ENCODE results near the gene MINDY2.
"Not testable (repeated sequence)": the region's sequence is repeated elsewhere in the genome, so short reads cannot be mapped to it uniquely, and the experiment has no call there.

Gene MINDY2

DNA sequence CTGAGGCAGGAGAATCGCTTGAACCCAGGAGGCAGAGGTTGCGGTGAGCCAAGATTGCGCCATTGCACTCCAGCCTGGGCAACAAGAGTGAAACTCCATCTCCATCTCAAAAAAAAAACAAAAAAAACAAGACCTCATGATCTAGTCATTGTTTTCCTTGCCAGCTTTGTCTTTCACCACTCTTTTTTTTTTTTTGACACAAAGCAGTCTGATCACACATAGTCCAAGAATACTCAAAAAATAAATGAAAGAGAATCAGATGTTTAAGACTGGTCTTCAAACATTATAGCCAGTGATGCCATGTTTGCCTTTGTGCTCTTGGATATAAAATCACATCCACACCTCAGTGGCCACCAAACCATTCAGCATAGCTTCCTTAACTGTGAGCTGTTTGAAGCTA, 15.8 kb upstream of the MINDY2 start:
- no peak for DNase-seq (ENCODE audit: low read depth)

DNA sequence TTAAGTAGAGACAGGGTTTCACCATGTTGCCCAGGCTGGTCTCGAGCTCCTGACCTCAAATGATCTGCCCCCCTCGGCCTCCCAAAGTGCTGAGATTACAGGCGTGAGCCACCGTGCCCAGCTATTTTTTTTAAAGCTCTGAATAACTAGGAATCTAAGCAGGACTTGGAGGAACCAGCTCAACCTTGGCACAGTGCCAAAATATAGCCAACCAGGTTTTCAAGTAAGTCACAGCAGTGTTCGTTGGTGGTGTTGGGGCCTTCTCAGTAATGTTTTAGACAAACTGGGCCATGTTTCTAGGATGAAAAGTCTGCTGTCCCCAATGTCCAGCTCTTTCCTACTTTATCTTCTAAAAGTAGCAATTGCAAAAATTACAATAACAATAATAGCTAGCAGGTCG, 15.1 kb upstream of the MINDY2 start:
- no peak for DNase-seq (ENCODE audit: low read depth)

DNA sequence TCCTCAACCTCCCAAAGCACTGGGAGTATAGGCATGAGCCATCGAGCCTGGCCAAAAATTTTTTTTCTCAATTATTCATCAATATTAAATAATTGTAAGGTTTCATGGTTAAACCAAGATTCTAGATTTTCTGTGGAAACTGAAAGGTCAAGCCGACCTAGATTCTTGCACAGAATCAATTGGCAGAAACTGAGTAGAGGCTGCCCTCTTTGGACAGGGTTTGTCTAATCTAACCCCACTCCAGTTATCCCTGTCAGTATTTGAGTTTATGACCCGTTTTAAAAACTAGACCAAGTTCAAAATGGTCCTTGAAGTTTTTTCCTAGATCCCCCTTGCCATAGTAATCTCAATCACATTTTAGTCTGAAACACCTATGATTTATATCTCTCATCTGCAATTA, 13.0 kb upstream of the MINDY2 start:
- DNase-seq (ENCODE audit: low read depth) = no peak

DNA sequence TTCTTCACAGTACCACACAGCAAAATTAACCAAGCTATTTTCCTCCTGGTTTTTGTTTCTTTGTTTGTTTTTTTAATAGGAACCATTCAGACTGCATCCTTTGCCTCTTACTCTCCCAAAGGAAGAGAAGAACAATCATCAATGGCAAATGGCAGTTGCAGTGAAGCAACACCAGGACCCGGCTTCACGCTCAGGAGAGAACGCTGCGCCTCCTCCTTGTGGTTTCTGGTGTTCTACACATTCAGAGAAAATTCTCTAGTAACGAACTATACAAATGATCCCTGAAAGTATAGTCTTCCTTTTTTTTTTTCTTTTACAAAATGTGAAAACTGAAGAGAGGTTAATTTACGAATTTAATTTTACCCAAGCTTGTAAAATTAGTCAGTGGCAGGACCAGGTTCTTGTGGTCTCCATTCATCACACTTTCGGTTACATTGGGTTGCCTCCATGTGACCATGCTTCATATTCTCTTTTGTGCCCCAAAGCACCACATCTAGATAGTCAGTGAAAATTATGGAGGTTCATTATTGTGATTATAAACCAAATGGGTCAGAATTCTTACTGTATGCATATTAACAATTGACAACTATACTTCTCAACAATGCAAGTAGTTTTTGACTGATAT, 10.6 kb upstream of the MINDY2 start:
- no peak for DNase-seq (ENCODE audit: low read depth)

DNA sequence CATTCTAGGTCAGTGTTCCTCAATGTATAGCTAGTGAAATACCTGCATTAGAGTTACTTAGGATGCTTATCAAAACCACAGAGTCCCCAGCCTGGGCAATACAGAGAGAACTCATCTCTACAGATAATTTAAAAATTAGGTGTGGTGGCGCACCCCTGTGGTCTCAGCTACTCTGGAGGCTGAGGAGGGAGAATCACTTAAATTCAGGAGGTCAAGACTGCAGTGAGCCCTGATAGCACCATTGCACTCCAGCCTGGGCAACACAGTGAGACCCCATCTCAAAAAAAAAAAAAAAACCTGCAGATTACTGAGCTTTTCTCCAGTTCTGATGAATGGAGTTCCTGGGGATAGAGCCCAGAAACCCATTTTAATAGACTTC, 10.1 kb upstream of the MINDY2 start:
- no peak for DNase-seq (ENCODE audit: low read depth)

DNA sequence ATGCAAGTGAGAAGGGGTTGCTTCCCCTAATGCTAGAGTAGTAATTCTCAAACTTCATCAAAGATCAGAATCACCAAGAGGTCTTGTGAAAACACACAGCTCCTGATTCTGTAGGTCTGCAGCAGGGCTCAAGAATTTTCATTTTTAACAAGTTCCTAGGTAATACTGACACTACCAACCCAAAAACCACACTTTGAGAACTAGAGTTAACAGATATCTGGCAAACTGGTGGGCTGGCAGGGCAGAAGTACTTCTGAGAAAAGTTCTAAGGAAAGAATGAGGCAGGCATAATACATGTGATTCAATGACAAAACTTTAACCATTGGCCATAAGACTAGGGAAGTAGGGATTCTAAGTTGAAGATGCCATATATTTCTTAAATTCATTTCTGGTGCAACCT, 8.8 kb upstream of the MINDY2 start:
- no peak for DNase-seq (ENCODE audit: low read depth)

DNA sequence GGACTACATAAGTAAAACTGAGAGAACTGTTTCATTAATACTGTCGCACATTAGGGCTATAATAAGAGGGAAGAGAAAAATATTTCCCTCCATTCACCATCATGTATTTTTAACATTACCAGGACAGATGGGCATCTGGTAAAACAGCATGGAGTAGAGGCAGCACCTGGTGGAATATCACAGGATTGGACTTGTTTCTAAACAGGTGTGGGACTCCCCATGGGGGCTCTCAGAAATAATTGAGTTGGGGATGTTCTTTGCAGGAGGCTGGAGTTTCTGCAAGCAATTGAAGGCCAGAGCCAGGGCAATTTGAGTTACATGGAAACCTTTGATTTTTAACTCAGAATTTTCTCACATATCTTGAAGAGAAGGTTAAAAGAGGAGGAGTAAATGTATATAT, 8.4 kb upstream of the MINDY2 start:
- no peak for DNase-seq (ENCODE audit: low read depth)

DNA sequence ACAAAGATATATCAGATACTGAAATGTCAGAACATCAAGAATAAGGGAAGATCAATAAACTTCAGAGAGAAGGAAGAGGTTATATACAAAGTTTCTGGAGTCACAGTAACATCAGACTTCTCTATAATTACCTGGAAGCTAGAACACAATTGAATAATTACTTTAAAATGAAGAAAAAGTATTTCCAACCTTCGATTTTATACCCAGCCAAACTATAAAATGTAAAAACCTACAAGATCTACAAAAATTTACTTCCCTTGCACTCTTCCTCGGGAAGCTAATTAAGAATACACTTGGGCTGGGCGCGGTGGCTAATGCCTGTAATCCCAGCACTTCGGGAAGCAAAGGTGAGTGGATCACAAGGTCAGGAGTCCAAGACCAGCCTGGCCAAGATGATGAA, 6.6 kb upstream of the MINDY2 start:
- no peak for DNase-seq (ENCODE audit: low read depth)

DNA sequence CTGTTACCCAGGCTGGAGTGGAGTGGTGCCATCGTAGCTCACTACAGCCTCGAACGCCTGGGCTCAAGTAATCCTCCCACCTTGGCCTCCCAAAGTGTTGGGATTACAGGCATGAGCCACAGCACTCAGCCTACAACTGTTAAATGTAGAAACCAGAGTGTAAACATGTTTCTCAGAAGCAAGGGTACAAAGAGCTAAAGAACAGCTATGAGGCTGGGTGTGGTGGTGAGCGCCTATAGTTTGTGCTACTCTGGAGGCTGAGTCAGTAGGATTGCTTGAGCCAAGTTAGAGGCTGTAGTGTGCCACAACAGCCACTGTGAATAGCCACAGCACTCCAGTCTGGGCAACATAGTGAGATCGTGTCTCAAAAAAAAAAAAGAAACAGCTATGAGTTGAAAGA, 4.8 kb upstream of the MINDY2 start:
- no peak for DNase-seq (ENCODE audit: low read depth)

DNA sequence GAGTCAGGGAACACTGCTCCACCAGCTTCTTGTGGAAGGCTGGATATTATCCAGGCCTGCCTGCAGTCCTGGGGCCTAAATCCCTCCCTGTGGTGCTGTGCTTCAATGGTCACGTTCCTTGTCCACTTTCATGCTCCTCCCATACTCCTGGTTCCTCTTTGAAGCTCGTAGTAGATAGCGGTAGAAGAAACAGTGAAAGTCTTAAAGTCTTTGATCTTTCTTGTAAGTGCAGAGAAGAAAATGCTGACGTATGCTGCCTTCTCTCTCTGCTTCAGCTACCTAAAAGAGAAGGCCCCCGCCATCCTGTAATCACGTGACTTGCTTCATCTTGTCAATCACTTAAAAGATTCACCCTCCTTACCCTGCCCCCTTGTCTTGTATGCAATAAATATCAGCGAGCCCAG, 2.5 kb upstream of the MINDY2 start:
- not testable (repeated sequence) for DNase-seq (ENCODE audit: low read depth)

DNA sequence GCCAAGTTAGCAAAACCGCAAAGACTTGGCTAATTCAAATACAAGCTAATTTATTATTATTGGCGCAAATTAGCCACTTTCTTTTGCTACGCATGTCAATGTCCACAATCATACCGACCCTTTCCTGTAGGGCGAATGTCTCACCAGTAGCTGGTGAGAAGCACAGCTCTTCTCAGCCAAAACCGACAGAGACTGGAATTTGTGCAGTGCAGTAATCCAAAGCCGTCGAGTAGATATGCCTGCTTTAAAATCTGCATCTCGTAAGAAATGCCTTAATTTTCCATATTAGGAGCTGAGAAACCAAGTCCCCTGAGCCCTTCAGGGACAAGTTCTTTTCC, 614 bp upstream of the MINDY2 start:
- DNase-seq (ENCODE audit: low read depth) = no peak

DNA sequence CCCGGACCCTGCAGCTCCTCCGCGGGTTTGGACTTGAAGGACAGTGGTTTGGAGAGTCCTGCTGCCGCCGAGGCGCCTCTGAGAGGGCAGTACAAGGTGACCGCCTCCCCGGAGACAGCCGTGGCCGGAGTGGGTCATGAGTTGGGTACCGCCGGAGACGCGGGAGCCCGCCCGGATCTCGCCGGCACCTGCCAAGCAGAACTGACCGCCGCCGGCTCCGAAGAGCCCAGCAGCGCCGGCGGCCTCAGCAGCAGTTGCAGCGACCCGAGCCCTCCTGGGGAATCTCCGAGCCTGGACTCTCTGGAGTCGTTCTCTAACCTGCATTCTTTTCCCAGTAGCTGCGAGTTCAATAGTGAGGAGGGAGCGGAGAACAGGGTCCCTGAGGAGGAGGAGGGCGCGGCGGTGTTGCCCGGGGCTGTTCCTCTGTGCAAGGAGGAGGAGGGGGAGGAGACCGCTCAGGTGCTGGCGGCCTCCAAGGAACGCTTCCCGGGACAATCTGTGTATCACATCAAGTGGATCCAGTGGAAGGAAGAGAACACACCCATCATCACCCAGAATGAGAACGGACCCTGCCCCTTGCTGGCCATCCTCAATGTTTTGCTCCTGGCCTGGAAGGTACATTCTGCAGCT, 634 bp downstream of the MINDY2 start:
- no peak for DNase-seq (ENCODE audit: low read depth)

DNA sequence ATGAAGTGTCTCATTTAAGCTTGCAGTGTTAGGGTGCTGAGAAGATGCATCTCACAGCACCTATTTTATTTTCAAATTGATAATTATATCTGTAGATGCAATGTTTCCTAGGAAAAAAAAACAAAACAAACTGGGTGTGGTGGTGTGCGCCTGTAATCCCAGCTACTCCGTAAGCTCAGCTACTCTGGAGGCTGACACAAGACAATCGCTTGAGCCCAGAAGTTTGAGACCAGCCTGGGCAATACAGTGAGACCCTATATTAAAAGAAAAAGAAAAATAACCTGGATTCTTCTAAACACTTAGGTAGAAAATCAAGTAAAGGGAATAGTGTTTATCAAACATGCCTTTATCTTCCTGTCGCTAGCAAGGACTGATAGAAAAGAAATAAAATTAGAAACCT, 1.9 kb downstream of the MINDY2 start:
- no peak for DNase-seq (ENCODE audit: low read depth)

DNA sequence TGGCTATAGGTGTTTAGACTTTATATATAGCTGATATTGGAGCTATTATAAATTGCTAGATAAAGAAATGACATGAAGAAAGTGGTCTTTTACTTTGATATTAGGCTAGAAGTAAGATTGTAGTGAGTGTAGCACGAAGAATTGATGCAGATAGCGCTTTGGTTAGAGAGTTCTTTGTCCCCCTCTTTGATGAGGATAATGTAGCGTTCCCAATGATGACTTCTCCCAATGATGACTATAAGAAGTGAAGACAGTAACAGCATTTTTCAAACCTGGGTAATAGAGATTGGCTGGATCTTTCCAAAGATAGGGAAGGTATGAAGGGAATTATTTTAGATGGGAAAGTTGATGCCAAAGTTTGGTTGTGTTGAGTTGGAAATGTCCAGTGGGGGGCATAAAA, 4.3 kb downstream of the MINDY2 start:
- no peak for DNase-seq (ENCODE audit: low read depth)

DNA sequence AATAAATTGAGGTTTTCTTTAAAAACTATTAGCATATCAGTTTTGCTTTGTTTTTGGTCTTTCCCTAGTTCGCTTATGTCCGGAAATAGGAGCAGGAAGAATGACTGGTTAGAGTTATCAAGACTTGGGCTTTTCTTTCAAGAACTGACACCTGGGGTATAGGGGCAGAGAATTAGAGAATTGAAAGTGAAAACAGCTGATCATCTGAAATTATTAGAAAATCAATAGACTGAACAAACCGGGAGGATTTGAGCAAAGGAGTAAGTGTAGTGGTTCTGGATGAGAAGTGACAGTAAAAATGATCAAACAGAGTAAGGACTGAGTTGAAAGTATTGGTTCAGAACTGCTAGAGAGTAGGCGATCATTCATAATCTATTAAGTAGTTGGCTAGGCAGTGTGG, 6.0 kb downstream of the MINDY2 start:
- no peak for DNase-seq (ENCODE audit: low read depth)

DNA sequence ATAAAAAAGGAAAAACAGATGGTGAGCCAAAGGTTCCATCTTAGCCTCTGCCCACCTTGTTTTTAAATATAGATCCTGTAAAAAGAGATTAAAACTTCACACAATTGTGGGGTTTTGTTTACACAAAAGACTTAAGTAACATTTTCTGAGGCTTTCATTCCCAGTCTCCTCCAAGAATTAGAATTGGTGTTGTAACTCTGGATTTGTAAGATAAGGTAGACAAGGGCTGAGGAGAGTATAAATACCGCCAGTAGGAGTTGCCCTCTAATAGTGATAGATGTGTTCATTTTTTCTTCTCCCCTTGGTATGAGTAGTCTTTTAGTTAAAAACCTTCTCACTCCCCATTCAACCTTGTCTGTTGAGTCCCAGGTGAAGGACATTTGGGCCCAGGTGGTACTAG, 8.5 kb downstream of the MINDY2 start:
- DNase-seq (ENCODE audit: low read depth) = no peak

DNA sequence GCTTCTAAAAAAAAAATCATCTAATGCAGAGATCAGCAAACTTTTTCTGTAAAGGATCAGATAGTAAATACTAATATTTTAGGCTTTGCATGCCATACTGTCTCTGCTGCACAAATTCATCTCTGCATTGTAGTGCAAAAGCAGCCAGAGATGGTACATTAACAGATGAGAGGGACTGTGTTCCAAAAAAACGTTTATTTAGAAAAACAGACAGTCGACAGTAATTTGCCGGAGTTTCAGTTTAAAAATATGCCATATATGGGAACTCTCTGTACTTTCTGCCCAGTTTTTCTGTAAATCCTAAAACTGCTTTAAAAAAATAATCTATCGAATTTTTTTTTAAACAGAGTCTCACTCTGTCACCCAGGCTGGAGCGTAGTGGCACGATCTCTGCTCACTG, 14.3 kb downstream of the MINDY2 start:
- DNase-seq (ENCODE audit: low read depth) = no peak

DNA sequence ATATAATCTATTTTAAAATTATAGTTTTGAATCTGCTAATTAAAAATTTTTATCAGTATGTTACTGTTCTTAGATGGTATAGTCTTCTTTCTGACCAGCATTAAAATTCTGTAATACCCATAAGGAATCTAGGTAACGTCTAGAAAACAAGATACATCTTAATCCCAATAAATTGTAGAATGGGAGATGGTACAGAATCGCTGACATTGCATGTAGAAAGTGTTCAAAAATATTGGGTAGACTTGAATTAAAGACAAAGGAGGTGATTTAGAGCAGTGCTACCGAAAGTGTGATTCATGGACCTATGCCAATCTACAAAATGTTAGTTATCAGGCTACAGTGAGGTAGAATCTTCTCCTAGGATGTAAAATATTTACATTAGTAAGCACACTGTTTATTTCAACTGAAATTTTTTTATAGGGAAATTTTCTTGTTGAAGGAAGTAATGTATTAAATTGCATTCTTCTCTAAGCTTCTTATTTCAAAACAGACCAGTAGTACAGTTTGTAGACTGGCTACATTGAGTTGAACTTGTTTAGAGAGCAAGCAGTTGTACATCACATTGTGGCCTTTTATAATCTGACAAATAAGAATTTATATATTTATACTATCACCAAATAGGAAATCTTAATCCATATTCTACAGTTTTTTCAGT, 17.1 kb downstream of the MINDY2 start:
- DNase-seq (ENCODE audit: low read depth) = no peak

DNA sequence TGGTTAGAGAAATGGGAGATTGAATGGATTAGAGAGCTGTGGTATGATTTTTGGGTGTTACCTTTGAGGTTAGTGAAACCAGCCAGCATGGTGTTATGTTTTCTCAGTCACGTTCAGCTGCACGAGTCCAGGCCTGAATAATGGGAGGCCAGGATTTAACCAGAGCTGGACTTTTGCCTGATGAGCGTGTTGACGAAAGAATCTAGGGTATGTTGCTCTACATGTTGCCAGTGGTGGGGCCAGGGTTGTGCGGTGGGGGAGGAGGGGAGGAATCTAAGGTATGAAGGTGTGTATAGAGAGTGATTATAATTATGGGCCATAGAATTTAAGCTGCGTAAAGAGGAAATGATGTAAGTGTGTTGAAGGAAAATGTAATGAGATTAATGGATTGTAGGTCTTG, 22.8 kb downstream of the MINDY2 start:
- no peak for DNase-seq (ENCODE audit: low read depth)

DNA sequence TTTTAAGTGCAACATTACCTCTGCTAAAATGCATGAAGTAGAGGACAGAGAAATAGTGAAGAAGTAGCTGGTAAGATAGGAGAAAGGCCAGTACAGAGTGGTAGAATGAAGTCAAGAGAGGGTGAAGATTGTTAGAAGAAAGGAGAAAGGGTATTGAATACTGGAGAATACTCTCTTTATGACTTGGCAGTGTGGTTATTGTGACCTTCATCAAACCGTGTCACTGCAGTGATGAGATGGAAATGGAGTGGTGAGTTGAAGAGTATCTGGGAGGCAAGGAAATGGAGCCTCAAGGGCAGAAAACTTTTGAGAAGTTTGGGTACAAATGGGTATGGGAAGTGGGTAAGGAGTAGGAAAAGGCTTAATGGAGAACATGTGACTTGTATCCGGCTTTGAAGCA, 24.7 kb downstream of the MINDY2 start:
- DNase-seq (ENCODE audit: low read depth) = no peak

DNA sequence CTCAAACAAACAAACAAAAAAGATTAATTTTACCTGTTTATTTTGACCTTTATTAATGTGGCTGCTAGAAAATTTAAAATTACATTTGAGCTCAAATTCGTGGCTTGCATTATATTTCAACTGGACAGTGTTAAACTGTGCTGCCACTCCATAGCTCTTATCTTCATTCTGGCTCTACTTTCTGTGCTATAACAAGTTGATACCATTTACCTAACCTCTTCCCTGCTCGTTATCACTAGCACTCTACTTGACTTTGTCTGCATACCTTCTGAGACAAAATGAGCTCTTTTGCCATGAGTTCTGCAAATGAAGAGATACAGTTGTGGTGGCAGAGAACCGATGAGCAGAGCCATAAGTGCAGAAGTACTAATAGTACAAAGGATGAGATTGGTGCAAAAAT, 26.4 kb downstream of the MINDY2 start:
- no peak for DNase-seq (ENCODE audit: low read depth)

DNA sequence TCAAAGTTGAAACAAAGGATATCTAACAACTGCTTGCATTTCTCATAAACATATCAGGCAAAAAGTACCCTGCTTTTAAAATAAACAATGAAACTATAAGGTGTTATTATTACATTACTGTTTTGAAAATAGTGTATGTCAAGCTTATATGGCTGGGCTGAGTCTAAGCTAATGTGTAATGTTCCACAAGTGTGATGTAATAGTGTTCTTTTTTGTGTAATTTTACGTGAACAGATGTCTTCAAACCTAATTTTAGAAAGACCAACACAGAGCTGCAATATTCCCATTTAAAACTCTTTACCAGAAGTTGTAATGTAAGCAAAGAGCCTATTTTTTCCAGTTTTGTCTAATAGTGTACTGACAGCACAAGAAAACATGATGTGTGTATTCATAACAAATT, 34.0 kb downstream of the MINDY2 start:
- no peak for DNase-seq (ENCODE audit: low read depth)

DNA sequence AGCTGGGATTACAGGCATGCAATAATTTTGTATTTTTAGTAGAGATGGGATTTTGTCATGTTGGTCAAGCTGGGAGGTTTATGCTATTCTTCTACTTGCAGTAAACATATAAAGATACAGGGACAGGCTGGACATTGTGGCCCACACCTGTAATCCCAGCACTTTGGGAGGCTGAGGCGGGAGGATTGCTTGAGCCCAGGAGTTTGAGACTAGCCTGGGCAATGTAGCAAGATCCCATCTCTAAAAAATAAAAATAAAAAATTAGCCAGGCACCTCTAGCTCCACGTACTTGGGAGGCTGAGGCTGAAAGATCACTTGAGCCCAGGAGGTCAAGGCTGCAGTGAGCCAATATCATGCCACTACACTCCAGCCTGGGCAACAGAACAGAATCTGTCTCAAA, 52.2 kb downstream of the MINDY2 start:
- not testable (repeated sequence) for DNase-seq (ENCODE audit: low read depth)

DNA sequence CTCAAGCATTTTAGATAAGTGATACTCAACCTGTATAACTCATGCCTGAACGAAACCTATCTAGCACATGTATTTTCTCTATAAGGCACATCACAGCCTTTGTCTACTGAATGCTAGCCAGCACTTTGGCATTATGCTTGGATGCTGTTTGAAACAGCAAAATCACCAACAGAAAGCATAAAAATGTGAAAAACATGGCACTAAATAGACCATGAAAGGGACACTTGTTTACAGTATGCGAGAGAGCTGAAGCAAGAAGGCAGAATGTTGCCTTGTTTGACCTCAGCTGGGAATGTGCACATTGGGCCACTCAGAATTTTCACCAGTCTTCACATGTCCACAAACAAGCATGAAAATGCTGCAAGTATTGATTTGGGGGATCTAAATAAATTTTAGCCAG, 59.5 kb downstream of the MINDY2 start:
- DNase-seq (ENCODE audit: low read depth) = no peak
